GM18502 (cell line): ENCODE measurements around the gene VASN.
"Not testable (repeated sequence)": the region's sequence is repeated elsewhere in the genome, so short reads cannot be mapped to it uniquely, and the experiment has no call there.

ENCODE experiments used
- ATAC-seq: cut with Tn5 transposase; IDR thresholded peaks from one replicate; pipeline ENCODE4 v1.9.1; 2021; ENCODE audit warnings: mild to moderate bottlenecking; ENCODE audit not compliant: unreplicated experiment, poor library complexity

The VASN gene

GRCh38 chr16:4371357-4372000 lies at the start of gene VASN:
Gene VASN (plus strand): TSS chr16:4371848. CDS start chr16:4380878, 9,030 bp downstream.
- ATAC-seq = peak; percentile 63

GRCh38 chr16:4322121-4323052 lies 49.3 kb upstream of the VASN start:
- no peak for ATAC-seq

GRCh38 chr16:4323071-4323844 lies 48.4 kb upstream of the VASN start:
- no peak for ATAC-seq

- no peak for ATAC-seq
Observed at GRCh38 chr16:4323845-4324488, 47.7 kb upstream of the VASN start.

GRCh38 chr16:4324492-4325252 lies 47.0 kb upstream of the VASN start:
- no peak for ATAC-seq

GRCh38 chr16:4325253-4325758 lies 46.3 kb upstream of the VASN start:
- ATAC-seq = no peak

GRCh38 chr16:4327386-4328045 lies 44.1 kb upstream of the VASN start:
- ATAC-seq = no peak

- ATAC-seq = no peak
Observed at GRCh38 chr16:4328046-4328781, 43.4 kb upstream of the VASN start.

- ATAC-seq = no peak
Observed at GRCh38 chr16:4328782-4329775, 42.6 kb upstream of the VASN start.

GRCh38 chr16:4330277-4330874 lies 41.3 kb upstream of the VASN start:
- ATAC-seq = no peak

- no peak for ATAC-seq
Observed at GRCh38 chr16:4332083-4332482, 39.6 kb upstream of the VASN start.

- no peak for ATAC-seq
Observed at GRCh38 chr16:4332623-4333307, 38.9 kb upstream of the VASN start.

- ATAC-seq = no peak
Observed at GRCh38 chr16:4333308-4333638, 38.4 kb upstream of the VASN start.

- ATAC-seq = not testable (repeated sequence)
Observed at GRCh38 chr16:4333714-4334113, 37.9 kb upstream of the VASN start.

GRCh38 chr16:4334724-4335495 lies 36.7 kb upstream of the VASN start:
- no peak for ATAC-seq
